Right cardiac atrium (tissue), 5 donors: ENCODE measurements around the gene PLA2G6. TPM values are rescaled to one million over a fixed set of nuclear protein-coding genes. Genes with fewer than 3 reads are reported as not detected.

Source experiments
- ATAC-seq, 2 donors: fragments of 200-7000 bp; cut with Tn5 transposase; one replicate each; pipeline versions ENCODE4 v1.8.0 to v1.9.1; 2020; ENCODE audit warnings: moderate library complexity in 2 of 2, mild to moderate bottlenecking in 1 of 2
- DNase-seq, 3 donors: peaks; one replicate each; pipeline ENCODE4 v3.0.0-alpha.2; 2020
- H3K27ac ChIP-seq: one replicate; pipeline ENCODE4 v1.5.1; 2013; ENCODE audit warnings: mild to moderate bottlenecking, low read length, control low read depth, moderate library complexity
- H3K27me3 ChIP-seq: one replicate; pipeline ENCODE4 v1.6.1; 2013; ENCODE audit not compliant: control insufficient read depth, insufficient read depth
- H3K4me1 ChIP-seq: one replicate; pipeline ENCODE4 v1.6.1; 2013; ENCODE audit warnings: low read length; ENCODE audit not compliant: control insufficient read depth, insufficient read depth
- H3K4me3 ChIP-seq: one replicate; pipeline ENCODE4 v1.5.1; 2013; ENCODE audit warnings: low read length, control low read depth
- H3K9me3 ChIP-seq: one replicate; pipeline ENCODE4 v1.6.1; 2013; ENCODE audit warnings: low read length; ENCODE audit not compliant: control insufficient read depth
- WGBS: extraction: QIAGEN DNeasy Blood & Tissue Kit; methylation state at CpG from one replicate; pipeline ENCODE4 v1.1.7; 2013; 5-methylcytosine and 5-hydroxymethylcytosine counted together
- intact Hi-C, 4 donors: fragments of 100-400 bp; cut with DNase I; formaldehyde crosslinking; loops; one replicate each; pipeline versions ENCODE4 v1.11.0 to v1.14.0; 2022 to 2023
- polyA plus RNA-seq: library from polyadenylated mRNA; stranded (reverse); fragments of 200-250 nt; gene quantifications from one replicate; pipeline ENCODE4 v1.2.3, GENCODE V29; 2013
- total RNA-seq, 4 donors: library from RNA; stranded (reverse); fragmentation: NEBNext Ultra II Directional; extraction: Animal tissue kit (Norgen Biotek cat#: 25700); gene quantifications; one replicate each; pipeline ENCODE4 v1.2.1, GENCODE V29; 2021
- donor health status: healthy with polysubstance abuse.
- donor health status: DM: no; HTN: yes; CAD: no.
- donor health status: DM: no; HTN: no; CAD: no.
- donor health status: DM: no; HTN: yes; CAD: no; lungs with severe emphysema.
- donor health status: DM: yes; HTN: yes; CAD: no.

Gene PLA2G6
- total and polyA plus RNA-seq, 5 donors: 16.0 to 25.2 (median 16.4) TPM

DNA sequence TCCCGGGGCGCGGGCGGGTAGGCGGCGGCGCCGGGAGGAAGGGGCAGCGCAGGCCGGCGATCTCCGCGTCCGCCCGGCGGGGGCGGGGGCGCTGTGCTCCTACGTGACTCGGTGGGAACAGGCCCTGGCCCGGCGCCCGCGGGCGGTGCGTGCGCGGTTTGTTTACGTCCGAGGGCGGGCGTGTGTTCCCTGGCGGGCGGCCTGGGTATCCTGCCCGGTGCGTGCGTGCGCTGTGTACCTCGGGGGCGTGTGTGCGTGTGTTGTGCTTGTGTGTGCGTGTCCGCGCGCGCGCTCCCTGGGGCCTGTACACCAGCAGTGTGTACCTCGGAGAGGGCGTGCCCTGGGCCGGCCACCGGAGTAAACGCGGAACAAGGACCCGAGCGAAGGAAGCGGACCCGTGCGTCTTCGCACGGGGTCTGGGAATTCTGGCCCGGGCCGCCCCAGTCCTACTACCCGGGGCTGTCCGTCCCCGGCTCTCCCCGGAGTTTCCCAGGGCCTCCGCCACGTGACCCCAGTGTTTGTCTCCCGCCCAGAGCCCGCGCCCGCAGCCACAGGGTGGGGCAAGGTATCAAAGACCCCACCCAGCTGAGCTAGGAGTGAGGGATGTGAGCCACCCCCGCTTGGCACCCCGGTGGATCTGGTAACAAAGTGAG, 20.9 kb upstream of the PLA2G6 start:
- no peaks in the 10 kb centered on the region for H3K27me3 ChIP-seq
- under 1% methylated on average over 73 of the region's 74 CpGs for WGBS

DNA sequence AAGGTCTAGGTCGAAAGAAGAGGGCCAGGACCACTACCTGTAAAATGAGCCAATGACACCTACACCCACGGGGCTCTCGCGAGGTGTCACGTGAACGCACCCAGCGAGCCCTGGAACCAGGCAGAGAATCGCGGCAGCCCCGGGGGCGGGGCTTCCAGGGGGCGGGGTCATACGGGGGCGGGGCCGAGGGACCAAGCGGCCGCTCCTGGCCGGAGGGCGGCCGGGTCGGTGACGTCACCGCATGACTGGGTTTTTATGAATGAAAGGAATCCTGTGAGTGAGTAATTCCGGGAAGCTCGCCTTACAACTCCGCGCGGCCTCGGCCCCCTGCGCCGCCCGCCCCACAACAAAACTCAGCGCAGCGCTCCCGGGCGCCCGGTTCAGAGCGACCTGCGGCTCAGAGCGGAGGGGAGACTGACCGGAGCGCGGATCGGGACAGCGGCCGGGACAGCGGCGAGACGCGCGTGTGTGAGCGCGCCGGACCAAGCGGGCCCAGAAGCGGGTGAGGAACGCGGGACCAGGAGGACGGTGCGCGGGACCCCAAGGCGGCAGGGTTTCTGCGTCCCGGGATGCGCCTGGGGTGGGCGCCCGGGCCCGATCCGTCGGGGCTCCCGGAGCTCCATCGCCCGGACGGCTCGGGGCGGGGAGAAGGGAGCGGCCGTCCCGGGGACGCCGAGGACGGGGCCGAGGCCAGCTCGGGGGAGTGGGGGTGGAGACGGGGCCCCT, 20.2 kb upstream of the PLA2G6 start, which contains the start of gene MAFF:
Gene MAFF, plus strand, starts transcription at position 284 of the 726 bp plus-strand sequence. CDS start 11,860 bp downstream, outside the sequence.
- WGBS: under 1% methylated on average over 85 of the region's 85 CpGs
- H3K27ac ChIP-seq: peak within 1 kb of the TSS; percentile 99
- H3K4me1 ChIP-seq: peaks cover 15% of the 10 kb centered on the region
- DNase-seq (peak; percentile 98 to 99 (median 98)), ATAC-seq (peak; percentile 80 to 84)
- H3K27me3 ChIP-seq: no peaks in the 10 kb centered on the region
- peak within 1 kb of the TSS; percentile 68 for H3K4me3 ChIP-seq
- intact Hi-C loops: loop anchor here in 1 of 4 donors (10.0 kb wide), 1 partner anchor 87 kb away; the partner anchor contains the start of gene BAIAP2L2
- H3K9me3 ChIP-seq: no peaks in the 10 kb centered on the region

More for the DNA sequence above, 20.9 kb upstream of the PLA2G6 start:
- ATAC-seq (peak; percentile 64 to 65), DNase-seq (peak; percentile 92 to 97 (median 95))
- Histone ChIP-seq H3K4me1 (peaks cover 15% of the 10 kb centered on the region), H3K27ac (peak overlapping the region; percentile 99), H3K9me3 (no peaks in the 10 kb centered on the region), H3K4me3 (peak overlapping the region; percentile 68)
- intact Hi-C loops: loop anchor here in 1 of 4 donors (10.0 kb wide), 1 partner anchor 88 kb away; the partner anchor contains the start of gene BAIAP2L2

DNA sequence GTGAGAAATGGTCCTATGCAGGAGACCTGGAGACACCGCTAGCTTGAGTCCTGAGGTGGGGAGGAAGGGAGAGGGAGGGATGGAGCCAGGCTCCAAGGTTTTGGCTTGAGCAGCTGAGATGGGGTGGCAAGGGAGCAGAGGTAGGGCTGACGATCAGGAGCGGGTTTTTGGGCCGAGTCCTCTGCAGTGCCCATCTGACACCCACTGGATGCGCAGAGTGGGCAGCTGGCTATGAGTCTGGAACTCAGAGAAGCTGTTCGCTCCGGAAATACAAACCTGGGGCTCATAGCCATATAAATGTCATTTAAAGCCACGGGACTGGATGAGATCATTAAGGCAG, 19.7 kb upstream of the PLA2G6 start:
- Histone ChIP-seq H3K27me3 (no peaks in the 10 kb centered on the region), H3K4me3 (peak overlapping the region; percentile 34), H3K27ac (peak overlapping the region; percentile 69), H3K9me3 (no peaks in the 10 kb centered on the region), H3K4me1 (peaks cover 15% of the 10 kb centered on the region)
- WGBS: 19% methylated on average over 8 of the region's 8 CpGs
- peak in 1 of 2 donors; percentile 1 for ATAC-seq
- intact Hi-C loops: loop anchor here in 1 of 4 donors (10.0 kb wide), 1 partner anchor 87 kb away; the partner anchor contains the start of gene BAIAP2L2
- DNase-seq: peak in 1 of 3 donors; percentile 75

DNA sequence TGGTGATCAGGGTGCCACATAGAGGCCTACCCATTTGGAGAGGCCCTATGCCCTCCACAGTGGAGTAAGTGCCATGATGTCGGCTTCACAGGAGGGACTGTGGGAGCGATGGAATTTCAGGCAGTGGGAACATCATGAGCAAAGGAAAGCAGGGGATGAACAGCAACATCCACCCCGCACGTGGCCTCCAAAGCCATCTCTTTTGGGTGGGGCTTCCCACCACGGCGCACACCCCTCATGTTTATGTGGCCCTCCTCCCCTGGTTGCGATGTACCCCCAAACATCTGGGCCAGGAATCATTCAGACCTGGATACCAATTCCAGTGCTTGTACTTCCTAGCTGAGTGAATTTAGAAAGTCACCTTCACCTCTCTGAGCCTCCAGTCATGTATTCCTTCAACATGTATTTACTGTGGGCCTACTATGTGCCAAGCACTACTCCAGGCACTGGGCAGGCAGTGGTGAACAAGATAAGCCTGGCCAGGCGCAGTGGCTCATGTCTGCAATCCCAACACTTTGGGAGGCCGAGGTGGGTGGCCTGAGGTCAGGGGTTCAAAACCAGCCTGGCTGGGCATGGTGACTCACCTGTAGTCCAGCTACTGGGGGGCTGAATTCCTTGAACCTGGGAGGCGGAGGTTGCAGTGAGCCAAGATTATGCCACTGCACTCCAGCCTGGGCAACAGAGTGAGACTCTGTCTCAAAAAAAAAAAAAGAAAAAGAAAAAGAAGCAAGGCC, 18.4 kb upstream of the PLA2G6 start:
- ATAC-seq: no peak
- intact Hi-C loops: loop anchor here in 1 of 4 donors (10.0 kb wide), 1 partner anchor 85 kb away; the partner anchor contains the start of gene BAIAP2L2

DNA sequence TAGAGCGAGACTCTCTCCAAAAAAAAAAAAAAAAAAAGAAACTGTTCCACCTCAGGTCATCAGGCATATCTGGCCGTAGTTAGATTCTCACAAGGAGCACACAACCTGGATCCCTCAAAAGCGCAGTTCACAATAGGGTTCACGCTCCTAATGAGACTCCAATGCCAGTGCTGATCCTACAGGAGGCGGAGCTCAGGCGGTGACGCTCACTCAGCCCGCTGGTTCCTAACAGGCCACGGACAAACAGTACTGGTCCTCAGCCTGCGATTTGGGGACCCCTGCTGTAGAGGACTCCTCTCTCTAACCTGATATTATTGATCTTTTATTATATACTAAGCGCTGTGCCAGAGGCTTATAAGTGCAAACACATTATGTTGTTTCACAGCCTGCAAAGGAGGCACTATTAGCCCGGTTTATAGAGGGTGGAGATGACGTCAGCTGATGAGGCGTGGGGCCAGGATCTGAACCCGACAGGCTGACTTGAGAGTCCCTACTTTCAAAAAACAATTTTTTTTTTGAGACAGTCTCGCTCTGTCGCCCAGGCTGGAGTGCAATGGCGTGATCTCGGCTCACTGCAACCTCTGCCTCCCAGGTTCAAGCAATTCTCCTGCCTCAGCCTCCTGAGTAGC, 15.3 kb upstream of the PLA2G6 start:
- Histone ChIP-seq H3K27me3 (no peaks in the 10 kb centered on the region), H3K27ac (no peak overlapping the region), H3K9me3 (no peaks in the 10 kb centered on the region), H3K4me1 (peaks cover 6% of the 10 kb centered on the region), H3K4me3 (no peak overlapping the region)
- 65% methylated on average over 19 of the region's 19 CpGs for WGBS
- peak; percentile 73 to 88 (median 78) for DNase-seq
- no peak for ATAC-seq
- intact Hi-C loops: no loop called here

More for the DNA sequence above, 18.4 kb upstream of the PLA2G6 start:
- H3K9me3 ChIP-seq: no peaks in the 10 kb centered on the region
- H3K27ac ChIP-seq: no peak overlapping the region
- WGBS: 92% methylated on average over 10 of the region's 10 CpGs
- no peaks in the 10 kb centered on the region for H3K27me3 ChIP-seq
- DNase-seq: peak in 1 of 3 donors; percentile 32
- H3K4me3 ChIP-seq: no peak overlapping the region
- H3K4me1 ChIP-seq: peaks cover 10% of the 10 kb centered on the region

DNA sequence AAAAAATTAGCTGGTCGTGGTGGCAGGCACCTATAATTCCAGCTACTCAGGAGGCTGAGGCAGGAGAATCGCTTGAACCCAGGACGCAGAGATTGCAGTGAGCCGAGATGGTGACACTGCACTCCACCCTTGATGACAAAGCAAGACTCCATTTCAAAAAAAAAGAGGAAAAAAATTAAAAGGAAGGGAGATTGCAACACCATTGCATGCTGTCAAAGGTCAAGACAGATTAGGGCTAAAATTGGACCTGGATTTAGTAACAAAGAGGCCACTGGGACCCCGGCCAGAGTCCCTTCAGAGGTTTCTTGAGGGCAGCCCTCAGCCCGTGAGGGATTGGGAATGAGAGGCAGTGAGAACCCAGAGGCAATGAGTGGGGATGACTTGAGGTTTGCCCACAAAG, 11.9 kb upstream of the PLA2G6 start:
- Histone ChIP-seq H3K4me3 (no peak overlapping the region), H3K9me3 (no peaks in the 10 kb centered on the region), H3K27ac (no peak overlapping the region), H3K4me1 (peaks cover 6% of the 10 kb centered on the region), H3K27me3 (no peaks in the 10 kb centered on the region)
- ATAC-seq (peak; percentile 67 to 84), DNase-seq (peak; percentile 79 to 88 (median 88))
- WGBS: 46% methylated on average over 6 of the region's 6 CpGs
- intact Hi-C loops: no loop called here

DNA sequence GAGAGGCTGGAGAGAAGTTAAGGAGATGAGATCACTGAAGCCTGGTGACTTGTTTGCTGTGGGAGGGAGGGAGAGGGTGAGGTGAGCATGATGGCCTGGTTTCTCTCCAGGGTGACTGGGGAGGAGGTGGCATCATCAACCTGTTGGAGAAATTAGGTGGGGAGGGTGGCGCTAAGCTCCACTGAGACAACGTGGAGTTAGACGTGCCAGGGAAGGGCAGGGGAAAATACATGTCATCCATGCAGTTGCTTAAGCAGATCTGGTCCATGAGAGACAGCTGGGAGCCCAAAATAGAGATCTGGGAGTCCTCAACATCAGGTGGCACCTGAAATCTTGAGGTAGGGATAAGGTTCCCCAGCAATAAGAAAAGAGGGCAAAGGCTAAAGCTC, 10.8 kb upstream of the PLA2G6 start:
- no peak overlapping the region for H3K4me3 ChIP-seq
- no peak overlapping the region for H3K27ac ChIP-seq
- WGBS: 91% methylated on average over 3 of the region's 3 CpGs
- H3K27me3 ChIP-seq: no peaks in the 10 kb centered on the region
- H3K4me1 ChIP-seq: peaks cover 6% of the 10 kb centered on the region
- DNase-seq (peak in 1 of 3 donors; percentile 11), ATAC-seq (no peak)
- H3K9me3 ChIP-seq: no peaks in the 10 kb centered on the region
- intact Hi-C loops: no loop called here

DNA sequence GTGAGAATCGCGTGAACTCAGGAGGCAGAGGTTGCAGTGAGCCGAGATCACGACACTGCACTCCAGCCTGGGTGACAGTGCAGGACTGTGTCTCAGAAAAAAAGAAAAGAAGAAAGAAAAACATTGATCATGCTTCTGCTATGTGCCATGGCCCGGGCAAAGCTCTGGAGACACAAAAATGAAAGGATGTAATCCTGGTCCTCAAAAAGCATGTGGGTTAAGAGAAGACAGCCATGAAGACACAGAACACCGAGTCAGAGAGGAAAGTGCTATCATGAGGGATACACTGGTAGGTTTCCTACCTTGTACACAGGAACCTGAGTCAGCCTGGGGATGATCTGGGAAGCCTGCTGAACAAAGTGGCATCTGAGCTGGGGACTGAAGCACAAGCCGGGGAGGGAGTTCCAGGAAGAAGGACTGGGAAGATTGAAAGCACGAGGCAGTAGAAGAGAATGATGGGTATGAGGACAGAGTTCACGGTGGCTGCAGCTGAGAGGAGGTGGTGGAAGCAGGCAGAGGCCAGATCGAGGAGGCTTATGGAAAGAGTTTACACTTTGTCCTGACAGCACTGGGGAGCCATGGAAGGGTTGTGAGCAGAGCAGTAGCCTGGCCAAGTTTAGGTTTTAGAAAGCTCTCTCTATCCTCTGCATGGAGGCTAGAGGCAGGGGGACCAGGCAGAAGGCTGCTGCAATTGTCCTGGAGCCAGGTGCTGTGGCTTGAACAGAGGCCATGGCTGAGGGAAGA, 10.3 kb upstream of the PLA2G6 start:
- no peaks in the 10 kb centered on the region for H3K27me3 ChIP-seq
- WGBS: 78% methylated on average over 10 of the region's 10 CpGs
- intact Hi-C loops: no loop called here
- ATAC-seq (no peak), DNase-seq (peak in 1 of 3 donors; percentile 12)
- H3K4me3 ChIP-seq: no peak overlapping the region
- no peak overlapping the region for H3K27ac ChIP-seq
- H3K4me1 ChIP-seq: peaks cover 6% of the 10 kb centered on the region
- no peaks in the 10 kb centered on the region for H3K9me3 ChIP-seq

DNA sequence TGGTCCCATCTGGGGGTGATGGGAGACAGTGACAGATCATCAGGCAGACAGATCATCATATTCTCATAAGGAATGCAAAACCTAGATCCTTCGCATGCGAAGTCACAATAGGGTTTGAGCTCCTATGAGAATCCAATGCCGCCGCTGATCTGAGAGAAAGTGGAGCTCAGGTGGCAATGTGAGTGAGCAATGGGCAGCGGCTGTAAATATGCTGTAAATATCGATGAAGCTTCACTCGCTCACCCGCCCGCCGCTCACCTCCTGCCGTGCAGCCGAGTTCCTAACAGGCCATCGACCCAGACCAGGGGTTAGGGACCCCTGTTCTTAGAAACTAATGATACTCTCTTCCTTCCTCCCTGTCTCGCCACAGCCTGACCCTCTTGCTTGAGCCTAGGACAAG, 9.4 kb upstream of the PLA2G6 start:
- Histone ChIP-seq H3K9me3 (no peaks in the 10 kb centered on the region), H3K4me1 (peaks cover 6% of the 10 kb centered on the region), H3K27me3 (no peaks in the 10 kb centered on the region), H3K27ac (no peak overlapping the region), H3K4me3 (no peak overlapping the region)
- no peak for ATAC-seq
- intact Hi-C loops: no loop called here
- peak in 1 of 3 donors; percentile 45 for DNase-seq
- 92% methylated on average over 14 of the region's 14 CpGs for WGBS

DNA sequence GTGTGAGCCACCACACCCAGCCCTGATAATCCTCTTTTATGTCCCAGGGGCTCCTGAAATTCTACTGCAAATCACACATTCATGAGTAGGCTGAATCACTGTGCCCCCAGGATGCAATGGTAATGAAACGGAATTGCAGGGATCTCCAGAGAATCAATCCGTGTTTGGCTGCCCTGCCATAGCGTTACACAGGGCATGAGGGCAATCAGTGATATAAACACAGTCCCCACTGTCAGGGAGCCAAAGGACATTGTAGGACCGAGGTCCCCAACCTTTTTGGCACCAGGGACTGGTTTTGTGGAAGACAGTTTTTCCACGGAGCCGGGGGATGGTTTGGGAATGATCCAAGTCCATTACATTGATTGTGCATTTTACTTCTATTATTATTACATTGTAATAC, 9.0 kb upstream of the PLA2G6 start:
- no peaks in the 10 kb centered on the region for H3K9me3 ChIP-seq
- peaks cover 6% of the 10 kb centered on the region for H3K4me1 ChIP-seq
- DNase-seq: no peak
- no peaks in the 10 kb centered on the region for H3K27me3 ChIP-seq
- 62% methylated on average over 6 of the region's 6 CpGs for WGBS
- intact Hi-C loops: no loop called here
- ATAC-seq: no peak
- no peak overlapping the region for H3K27ac ChIP-seq
- no peak overlapping the region for H3K4me3 ChIP-seq
